Measurements from ENCODE around the gene KCNA5.

Gene KCNA5

GRCh38 chr12:5043589-5044419, at the start of gene KCNA5:
Gene KCNA5 (plus strand): TSS chr12:5043879. CDS start chr12:5044148, 269 bp downstream.
- no peak for DNase-seq (ENCODE audit: low spot score)
- no peak for TF ChIP-seq CTCF (IDR thresholded peaks at IDR 0.05; ENCODE audit: extremely low read depth, missing control alignments)

- DNase-seq (ENCODE audit: low spot score): no peak
- TF ChIP-seq CTCF (IDR thresholded peaks at IDR 0.05; ENCODE audit: extremely low read depth, missing control alignments): no peak
Measured at GRCh38 chr12:4994622-4995021, 49.1 kb upstream of the KCNA5 start.

- TF ChIP-seq CTCF (IDR thresholded peaks at IDR 0.05; ENCODE audit: extremely low read depth, missing control alignments): no peak
- no peak for DNase-seq (ENCODE audit: low spot score)
Measured at GRCh38 chr12:4996714-4997113, 47.0 kb upstream of the KCNA5 start.

- DNase-seq (ENCODE audit: low spot score): no peak
- no peak for TF ChIP-seq CTCF (IDR thresholded peaks at IDR 0.05; ENCODE audit: extremely low read depth, missing control alignments)
Measured at GRCh38 chr12:4997939-4998338, 45.7 kb upstream of the KCNA5 start.

GRCh38 chr12:5000204-5000603, 43.5 kb upstream of the KCNA5 start:
- DNase-seq (ENCODE audit: low spot score): no peak
- no peak for TF ChIP-seq CTCF (IDR thresholded peaks at IDR 0.05; ENCODE audit: extremely low read depth, missing control alignments)

GRCh38 chr12:5000658-5001385, 42.9 kb upstream of the KCNA5 start:
- no peak for DNase-seq (ENCODE audit: low spot score)
- no peak for TF ChIP-seq CTCF (IDR thresholded peaks at IDR 0.05; ENCODE audit: extremely low read depth, missing control alignments)

GRCh38 chr12:5003025-5003666, 40.5 kb upstream of the KCNA5 start:
- peak; percentile 96 for TF ChIP-seq CTCF (IDR thresholded peaks at IDR 0.05; ENCODE audit: extremely low read depth, missing control alignments)
- peak; percentile 73 for DNase-seq (ENCODE audit: low spot score)

Data from GM20000 (cell line).